Osteocyte (in vitro differentiated cells): ENCODE data around the gene PTPRB. TPM values are rescaled to one million over a fixed set of nuclear protein-coding genes. Genes with fewer than 3 reads are reported as not detected.

ENCODE experiments used
- DNase-seq: peaks from one replicate; pipeline ENCODE4 v3.0.0; 2021; ENCODE audit warnings: mixed read lengths; ENCODE audit not compliant: unreplicated experiment; ENCODE audit errors: extremely low spot score
- H3K27ac Mint-ChIP-seq: one replicate; pipeline ENCODE4 v1.8.0; 2021; ENCODE audit warnings: mild to moderate bottlenecking, mixed read lengths; ENCODE audit not compliant: unreplicated experiment
- H3K27me3 Mint-ChIP-seq: one replicate; pipeline ENCODE4 v1.8.0; 2021; ENCODE audit warnings: mixed read lengths; ENCODE audit not compliant: unreplicated experiment
- H3K36me3 Mint-ChIP-seq: one replicate; pipeline ENCODE4 v1.8.0; 2021; ENCODE audit warnings: mixed read lengths; ENCODE audit not compliant: unreplicated experiment
- H3K4me1 Mint-ChIP-seq: one replicate; pipeline ENCODE4 v1.8.0; 2021; ENCODE audit warnings: mixed read lengths; ENCODE audit not compliant: unreplicated experiment
- H3K4me3 Mint-ChIP-seq: one replicate; pipeline ENCODE4 v1.8.0; 2021; ENCODE audit warnings: mild to moderate bottlenecking, moderate library complexity, mixed read lengths; ENCODE audit not compliant: unreplicated experiment
- H3K9me3 Mint-ChIP-seq: one replicate; pipeline ENCODE4 v1.8.0; 2021; ENCODE audit warnings: mixed read lengths; ENCODE audit not compliant: unreplicated experiment
- CTCF ChIP-seq: fragments of 200-600 bp; sonication (generic); IDR thresholded peaks from 2 replicates; pipeline ENCODE4 v1.5.0; 2021; ENCODE audit warnings: antibody characterized with exemption, mild to moderate bottlenecking, moderate library complexity
- total RNA-seq: library from RNA; stranded (reverse); gene quantifications from 2 replicates; pipeline ENCODE4 v1.2.1, GENCODE V29; 2021

PTPRB gene
- total RNA-seq, 1 donor from 2014 or later = 0.05 TPM

- peaks cover 43% of the 10 kb centered on the region for H3K4me1 Mint-ChIP-seq
Observed at GRCh38 chr12:70644861-70645260, 7.6 kb upstream of the PTPRB start.

GRCh38 chr12:70643939-70644338, 6.7 kb upstream of the PTPRB start:
- Mint-ChIP-seq H3K4me1 (peaks cover 37% of the 10 kb centered on the region), H3K36me3 (no peaks in the 10 kb centered on the region)

More at GRCh38 chr12:70644861-70645260, 7.6 kb upstream of the PTPRB start:
- Mint-ChIP-seq H3K36me3 (no peaks in the 10 kb centered on the region), H3K27ac (no peak overlapping the region), H3K27me3 (no peaks in the 10 kb centered on the region), H3K4me3 (no peak overlapping the region), H3K9me3 (no peaks in the 10 kb centered on the region)
- no peak for TF ChIP-seq CTCF
- no peak for DNase-seq

GRCh38 chr12:70641691-70642090, 4.5 kb upstream of the PTPRB start:
- Mint-ChIP-seq H3K4me3 (no peak overlapping the region), H3K4me1 (peaks cover 20% of the 10 kb centered on the region), H3K27ac (no peak overlapping the region), H3K9me3 (no peaks in the 10 kb centered on the region), H3K36me3 (no peaks in the 10 kb centered on the region), H3K27me3 (peaks cover 2% of the 10 kb centered on the region)
- no peak for TF ChIP-seq CTCF
- no peak for DNase-seq

More at GRCh38 chr12:70643939-70644338, 6.7 kb upstream of the PTPRB start:
- H3K27me3 Mint-ChIP-seq = peaks cover 2% of the 10 kb centered on the region
- no peaks in the 10 kb centered on the region for H3K9me3 Mint-ChIP-seq
- H3K27ac Mint-ChIP-seq = no peak overlapping the region
- no peak for TF ChIP-seq CTCF
- no peak for DNase-seq
- H3K4me3 Mint-ChIP-seq = no peak overlapping the region

- Mint-ChIP-seq H3K27ac (no peak overlapping the region), H3K27me3 (peaks cover 2% of the 10 kb centered on the region), H3K4me1 (peaks cover 12% of the 10 kb centered on the region), H3K36me3 (no peaks in the 10 kb centered on the region), H3K9me3 (no peaks in the 10 kb centered on the region), H3K4me3 (no peak overlapping the region)
- no peak for DNase-seq
- TF ChIP-seq CTCF = no peak
Observed at GRCh38 chr12:70640901-70641300, 3.7 kb upstream of the PTPRB start.

GRCh38 chr12:70639535-70639934, 2.3 kb upstream of the PTPRB start:
- no peak for DNase-seq
- TF ChIP-seq CTCF = no peak
- Mint-ChIP-seq H3K4me3 (no peak overlapping the region), H3K27me3 (peaks cover 2% of the 10 kb centered on the region), H3K27ac (no peak overlapping the region), H3K36me3 (no peaks in the 10 kb centered on the region), H3K9me3 (no peaks in the 10 kb centered on the region), H3K4me1 (peaks cover 1% of the 10 kb centered on the region)
